Measurements from ENCODE around the gene INTS1.

INTS1 gene

DNA sequence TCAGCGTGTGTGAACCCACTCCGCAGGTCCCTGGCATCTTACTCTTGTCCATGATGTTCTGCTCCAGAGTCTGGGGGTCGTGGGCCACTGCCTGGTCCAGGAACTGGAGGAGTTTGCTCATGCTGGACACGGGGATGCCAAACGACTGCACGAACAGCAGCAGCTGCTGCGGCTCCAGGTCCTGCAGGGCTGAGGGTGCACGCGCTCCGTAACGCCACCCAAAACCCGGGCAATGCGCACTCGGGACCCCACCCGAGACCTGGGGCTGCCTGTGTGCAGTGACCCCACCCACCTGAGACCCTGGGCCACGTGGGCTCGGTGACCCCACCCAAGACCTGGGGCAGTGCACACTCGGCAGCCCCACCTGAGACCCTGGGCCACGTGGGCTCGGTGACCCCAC is 22.9 kb downstream of the INTS1 start:
- no peak for TF ChIP-seq JUND (IDR thresholded peaks at IDR 0.05; ENCODE audit: low read depth)
- in situ Hi-C loops (cut with HindIII; ENCODE audit: low pct_unique_long_range_greater_than_20kb, low sequenced_read_pairs), result no loop called here
- no peak for DNase-seq (ENCODE audit: low read depth in 1 of 2, low spot score in 1 of 2)

DNA sequence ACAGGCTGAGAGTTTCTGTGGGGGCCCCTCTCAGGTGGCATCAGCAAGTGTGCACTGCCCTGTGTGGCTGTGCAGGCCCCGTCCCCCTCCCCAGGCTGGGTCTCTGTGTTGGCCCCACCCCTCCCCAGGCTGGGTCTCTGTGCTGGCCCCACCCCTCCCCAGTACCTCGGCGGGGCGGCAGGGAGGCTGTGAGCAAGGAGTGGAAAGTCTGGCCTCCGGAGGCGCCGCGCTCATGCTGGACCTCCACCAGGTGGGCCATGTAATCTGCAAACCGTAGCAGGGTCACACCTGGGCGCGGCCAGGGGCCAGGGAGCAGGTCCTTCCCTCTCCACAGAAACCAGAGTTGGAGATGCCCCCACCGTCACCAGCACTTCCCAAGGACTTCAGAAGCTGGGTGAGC is 23.5 kb downstream of the INTS1 start:
- TF ChIP-seq JUND (IDR thresholded peaks at IDR 0.05; ENCODE audit: low read depth), result no peak
- no peak for DNase-seq (ENCODE audit: low read depth in 1 of 2, low spot score in 1 of 2)
- in situ Hi-C loops (cut with HindIII; ENCODE audit: low pct_unique_long_range_greater_than_20kb, low sequenced_read_pairs), result no loop called here

DNA sequence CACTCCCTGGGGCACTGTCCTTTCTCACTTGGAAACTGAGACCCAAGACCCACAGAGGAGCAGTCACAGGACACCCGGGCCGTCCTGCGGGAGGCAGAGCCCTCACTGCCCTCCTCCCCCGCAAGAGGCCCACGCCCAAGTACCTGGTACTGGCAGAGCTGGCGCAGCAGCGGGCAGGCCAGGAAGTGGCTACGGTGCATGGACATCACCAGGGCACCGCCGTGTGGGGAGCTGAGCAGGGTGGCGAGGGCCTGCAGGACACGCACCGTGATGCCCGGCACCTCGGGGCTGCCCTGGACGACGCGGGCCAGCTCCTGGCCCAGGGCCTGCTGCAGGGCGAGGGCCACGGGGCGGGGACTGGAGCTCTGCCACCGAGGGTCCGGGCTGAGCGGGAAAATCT is 24.9 kb downstream of the INTS1 start:
- in situ Hi-C loops (cut with HindIII; ENCODE audit: low pct_unique_long_range_greater_than_20kb, low sequenced_read_pairs), result no loop called here
- no peak for DNase-seq (ENCODE audit: low read depth in 1 of 2, low spot score in 1 of 2)
- no peak for TF ChIP-seq JUND (IDR thresholded peaks at IDR 0.05; ENCODE audit: low read depth)

DNA sequence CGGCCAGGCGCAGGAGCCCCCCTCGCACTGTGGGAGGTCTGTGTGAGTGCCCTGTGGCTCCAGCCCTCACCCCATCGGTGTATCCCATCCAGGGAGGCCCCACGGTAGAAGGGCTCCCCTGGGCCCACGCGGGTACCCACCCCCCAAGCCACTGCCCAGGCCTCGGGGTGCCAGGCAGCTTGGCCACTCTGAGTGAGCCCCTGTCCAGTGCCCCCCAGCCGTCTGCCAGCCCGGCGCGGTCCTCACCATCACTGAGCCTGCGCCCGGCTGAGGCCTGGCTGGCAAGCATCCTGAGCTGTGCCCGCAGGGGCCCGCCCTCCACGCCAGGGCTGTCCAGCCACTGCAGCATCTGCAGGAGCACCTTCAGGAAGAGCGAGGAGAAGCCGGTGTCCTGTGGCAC is 25.7 kb downstream of the INTS1 start:
- in situ Hi-C loops (cut with HindIII; ENCODE audit: low pct_unique_long_range_greater_than_20kb, low sequenced_read_pairs), result no loop called here
- no peak for TF ChIP-seq JUND (IDR thresholded peaks at IDR 0.05; ENCODE audit: low read depth)
- no peak for DNase-seq (ENCODE audit: low read depth in 1 of 2, low spot score in 1 of 2)

DNA sequence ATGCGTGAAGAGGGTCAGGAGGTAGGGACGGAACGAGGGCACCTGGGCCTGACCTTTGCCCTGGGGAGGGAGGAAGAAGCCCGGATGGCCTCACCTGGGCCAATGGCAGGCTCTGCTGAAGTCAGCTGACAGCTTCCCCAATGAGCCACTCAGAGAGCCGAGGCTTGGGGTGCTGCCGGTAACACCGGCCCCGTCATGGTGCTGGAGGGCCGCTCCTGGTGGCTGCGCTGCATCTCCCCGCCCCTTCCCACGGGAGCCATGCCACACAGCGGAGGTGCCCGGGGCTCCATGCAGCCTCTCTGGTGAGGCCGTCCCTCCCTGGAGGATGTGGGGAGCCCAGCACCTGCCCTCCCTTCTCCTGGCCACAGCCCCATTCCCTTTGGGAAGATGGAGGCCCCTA is 27.3 kb downstream of the INTS1 start:
- no peak for TF ChIP-seq JUND (IDR thresholded peaks at IDR 0.05; ENCODE audit: low read depth)
- in situ Hi-C loops (cut with HindIII; ENCODE audit: low pct_unique_long_range_greater_than_20kb, low sequenced_read_pairs), result no loop called here
- DNase-seq (ENCODE audit: low read depth in 1 of 2, low spot score in 1 of 2), result no peak

DNA sequence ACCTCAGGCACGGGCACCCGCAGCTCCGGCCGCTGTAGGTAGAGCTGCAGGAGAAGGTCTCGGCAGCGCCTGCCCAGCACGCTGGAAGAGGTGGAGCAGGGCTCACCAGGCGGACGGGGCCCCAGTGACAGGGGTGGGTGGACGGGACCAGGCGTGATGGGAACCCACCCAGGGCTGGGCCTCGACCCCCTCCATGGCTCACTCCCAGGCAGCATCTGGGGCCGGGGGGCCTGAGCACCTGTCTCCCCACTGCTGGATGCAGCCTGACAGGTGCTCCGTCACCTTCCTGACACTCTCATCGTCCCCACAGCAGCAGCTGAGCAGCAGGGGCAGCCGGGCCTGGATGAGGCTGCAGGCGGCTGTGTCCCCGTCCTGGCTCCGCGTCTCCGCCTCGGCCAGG is 28.2 kb downstream of the INTS1 start:
- no peak for TF ChIP-seq JUND (IDR thresholded peaks at IDR 0.05; ENCODE audit: low read depth)
- in situ Hi-C loops (cut with HindIII; ENCODE audit: low pct_unique_long_range_greater_than_20kb, low sequenced_read_pairs), result no loop called here
- DNase-seq (ENCODE audit: low read depth in 1 of 2, low spot score in 1 of 2), result no peak

DNA sequence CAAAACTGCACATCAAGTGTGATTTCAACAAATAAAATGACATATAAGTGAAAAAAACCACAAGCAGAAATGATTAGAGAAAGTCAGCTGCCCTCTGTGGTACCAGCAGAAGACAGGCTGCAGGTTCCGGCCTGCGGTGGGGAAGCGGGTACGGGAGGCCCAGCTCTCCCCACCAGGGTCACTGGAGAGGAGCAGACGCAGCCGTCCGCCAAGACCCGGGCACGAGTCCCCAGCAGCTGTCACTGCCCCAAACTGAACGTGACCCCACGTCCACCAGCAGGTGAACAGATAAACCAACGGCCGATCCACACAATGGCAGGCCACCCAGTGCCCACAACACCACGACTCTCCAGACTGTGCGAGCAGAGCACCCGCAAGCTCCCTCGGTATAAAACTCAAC is 28.8 kb downstream of the INTS1 start:
- in situ Hi-C loops (cut with HindIII; ENCODE audit: low pct_unique_long_range_greater_than_20kb, low sequenced_read_pairs), result no loop called here
- TF ChIP-seq JUND (IDR thresholded peaks at IDR 0.05; ENCODE audit: low read depth), result no peak

DNA sequence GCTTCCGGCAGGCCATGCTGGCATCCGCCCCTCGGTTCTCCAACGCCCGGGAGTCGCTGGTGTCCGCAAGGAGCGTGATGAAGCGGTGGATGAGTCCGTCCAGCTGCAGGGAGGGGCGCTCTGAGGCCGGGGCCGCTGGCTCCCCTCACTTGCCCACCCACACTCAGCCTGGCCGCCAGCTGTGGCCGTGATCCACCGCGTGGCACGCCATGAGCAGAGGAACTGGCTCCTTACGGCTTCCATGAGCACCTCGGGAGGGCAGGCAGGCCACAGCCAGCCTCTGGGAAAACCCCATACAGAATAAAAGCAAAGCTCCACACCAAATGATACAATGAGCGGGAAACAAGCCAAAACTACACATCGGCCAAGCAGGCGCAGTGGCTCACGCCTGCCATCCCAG is 29.5 kb downstream of the INTS1 start:
- in situ Hi-C loops (cut with HindIII; ENCODE audit: low pct_unique_long_range_greater_than_20kb, low sequenced_read_pairs), result no loop called here
- no peak for TF ChIP-seq JUND (IDR thresholded peaks at IDR 0.05; ENCODE audit: low read depth)
- DNase-seq (ENCODE audit: low read depth in 1 of 2, low spot score in 1 of 2), result no peak

More for the DNA sequence above, 28.8 kb downstream of the INTS1 start:
- DNase-seq (ENCODE audit: low read depth in 1 of 2, low spot score in 1 of 2), result no peak

DNA sequence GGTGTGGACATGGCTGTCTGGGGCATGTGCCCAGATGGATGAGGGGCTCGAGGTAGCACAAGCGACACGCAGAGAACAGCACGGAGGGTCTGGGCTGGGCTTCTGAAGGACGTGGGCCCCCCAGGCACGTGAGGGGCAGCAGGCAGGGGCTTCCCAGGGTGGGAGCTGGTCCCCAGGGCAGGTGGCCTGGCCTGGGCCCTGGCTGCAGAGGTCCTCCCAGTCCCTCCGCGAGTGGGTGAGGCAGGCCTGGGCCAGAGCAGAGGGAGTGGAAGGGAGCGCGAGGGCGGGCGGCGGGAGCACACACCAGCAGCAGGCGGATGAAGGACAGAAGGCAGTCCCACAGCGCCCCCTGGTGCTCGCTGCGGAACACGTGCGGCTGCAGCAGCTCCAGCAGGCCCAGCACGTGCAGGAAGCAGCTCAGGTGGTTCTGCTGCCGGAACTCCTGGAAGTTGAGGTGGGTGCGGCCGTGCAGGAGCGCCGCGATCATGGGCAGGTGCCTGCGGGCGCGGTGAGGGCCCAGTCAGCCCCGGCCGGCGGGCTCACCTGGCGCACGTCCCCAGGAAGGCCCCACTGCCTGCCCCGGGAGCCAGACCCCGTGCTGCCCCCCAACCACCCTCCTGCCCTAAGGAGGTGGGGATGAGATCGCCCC is 30.2 kb downstream of the INTS1 start:
- in situ Hi-C loops (cut with HindIII; ENCODE audit: low pct_unique_long_range_greater_than_20kb, low sequenced_read_pairs), result no loop called here
- peak; percentile 94 to 99 for DNase-seq (ENCODE audit: low read depth in 1 of 2, low spot score in 1 of 2)
- no peak for TF ChIP-seq JUND (IDR thresholded peaks at IDR 0.05; ENCODE audit: low read depth)

DNA sequence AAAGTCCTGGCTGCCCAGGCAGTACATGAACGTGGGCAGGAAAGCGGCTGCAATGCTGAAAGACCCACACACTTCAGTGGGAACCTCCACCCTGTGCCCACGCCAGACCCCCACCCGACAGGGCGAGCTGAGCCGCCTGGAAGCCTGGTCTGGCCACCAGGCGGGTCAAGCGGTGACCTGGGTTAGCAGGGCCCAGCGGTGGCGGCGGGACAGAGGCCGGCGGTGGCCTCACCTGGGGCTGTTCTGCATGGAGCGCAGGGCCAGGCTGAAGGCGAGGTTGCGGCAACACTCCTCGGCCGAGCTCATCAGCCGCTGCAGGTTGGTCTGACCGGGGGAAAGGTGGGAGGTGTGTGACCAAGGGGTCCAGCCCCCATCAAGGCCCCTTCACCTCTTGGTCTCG is 33.3 kb downstream of the INTS1 start:
- TF ChIP-seq JUND (IDR thresholded peaks at IDR 0.05; ENCODE audit: low read depth), result no peak
- in situ Hi-C loops (cut with HindIII; ENCODE audit: low pct_unique_long_range_greater_than_20kb, low sequenced_read_pairs), result no loop called here
- no peak for DNase-seq (ENCODE audit: low read depth in 1 of 2, low spot score in 1 of 2)

DNA sequence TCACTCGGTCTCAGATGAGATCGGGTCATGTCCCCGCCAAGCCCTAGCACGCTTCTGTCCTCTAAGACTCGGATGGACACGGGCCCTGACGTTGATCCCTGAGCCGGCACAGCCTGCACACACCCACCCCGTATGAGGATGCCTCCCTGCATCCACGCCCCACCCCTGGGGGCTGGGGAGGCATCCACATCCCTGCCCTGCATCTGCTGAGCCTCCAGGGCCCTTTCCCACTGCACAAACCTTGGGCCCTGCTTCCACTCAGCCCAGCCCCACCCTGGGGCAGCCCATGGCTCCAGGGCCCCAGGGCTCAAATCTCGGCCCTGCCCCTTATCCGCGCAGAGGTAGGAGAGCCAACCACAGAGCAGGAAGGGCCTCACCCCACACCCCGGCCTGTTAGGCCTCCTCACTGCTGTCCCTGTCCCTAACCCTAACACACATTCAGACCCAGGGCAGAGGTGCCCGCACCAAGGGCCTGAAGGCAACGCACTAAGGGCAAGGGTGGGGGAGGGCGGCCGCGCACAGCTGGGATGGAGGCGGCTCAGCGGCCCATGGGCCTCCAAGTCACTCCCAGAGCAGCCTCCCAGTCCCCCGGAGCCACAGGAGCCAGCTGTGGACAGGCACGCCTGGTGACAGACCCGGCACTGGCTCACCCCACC is 35.4 kb downstream of the INTS1 start:
- DNase-seq (ENCODE audit: low read depth in 1 of 2, low spot score in 1 of 2), result no peak
- in situ Hi-C loops (cut with HindIII; ENCODE audit: low pct_unique_long_range_greater_than_20kb, low sequenced_read_pairs), result no loop called here
- TF ChIP-seq JUND (IDR thresholded peaks at IDR 0.05; ENCODE audit: low read depth), result no peak

DNA sequence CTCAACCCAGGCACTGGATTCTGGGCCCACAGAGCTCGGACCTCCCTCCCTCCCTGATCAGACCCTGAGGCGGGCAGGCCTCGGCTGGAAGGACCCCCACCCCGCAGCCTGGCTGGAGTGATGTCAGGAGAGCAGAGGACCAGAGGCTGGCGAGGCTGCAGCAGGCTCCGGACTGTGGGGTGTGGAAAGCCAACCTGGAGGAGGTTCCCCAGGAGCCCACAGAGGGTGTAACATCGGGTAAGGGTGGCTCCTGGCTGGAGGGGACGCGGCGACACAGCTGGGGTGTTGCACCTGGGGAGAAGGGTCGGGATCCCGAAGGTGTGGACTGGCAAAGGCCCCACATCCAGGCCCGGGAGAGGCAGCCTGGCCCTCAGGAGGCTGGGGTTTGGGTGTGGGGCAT is 36.0 kb downstream of the INTS1 start:
- TF ChIP-seq JUND (IDR thresholded peaks at IDR 0.05; ENCODE audit: low read depth), result no peak
- in situ Hi-C loops (cut with HindIII; ENCODE audit: low pct_unique_long_range_greater_than_20kb, low sequenced_read_pairs), result no loop called here
- DNase-seq (ENCODE audit: low read depth in 1 of 2, low spot score in 1 of 2), result no peak

DNA sequence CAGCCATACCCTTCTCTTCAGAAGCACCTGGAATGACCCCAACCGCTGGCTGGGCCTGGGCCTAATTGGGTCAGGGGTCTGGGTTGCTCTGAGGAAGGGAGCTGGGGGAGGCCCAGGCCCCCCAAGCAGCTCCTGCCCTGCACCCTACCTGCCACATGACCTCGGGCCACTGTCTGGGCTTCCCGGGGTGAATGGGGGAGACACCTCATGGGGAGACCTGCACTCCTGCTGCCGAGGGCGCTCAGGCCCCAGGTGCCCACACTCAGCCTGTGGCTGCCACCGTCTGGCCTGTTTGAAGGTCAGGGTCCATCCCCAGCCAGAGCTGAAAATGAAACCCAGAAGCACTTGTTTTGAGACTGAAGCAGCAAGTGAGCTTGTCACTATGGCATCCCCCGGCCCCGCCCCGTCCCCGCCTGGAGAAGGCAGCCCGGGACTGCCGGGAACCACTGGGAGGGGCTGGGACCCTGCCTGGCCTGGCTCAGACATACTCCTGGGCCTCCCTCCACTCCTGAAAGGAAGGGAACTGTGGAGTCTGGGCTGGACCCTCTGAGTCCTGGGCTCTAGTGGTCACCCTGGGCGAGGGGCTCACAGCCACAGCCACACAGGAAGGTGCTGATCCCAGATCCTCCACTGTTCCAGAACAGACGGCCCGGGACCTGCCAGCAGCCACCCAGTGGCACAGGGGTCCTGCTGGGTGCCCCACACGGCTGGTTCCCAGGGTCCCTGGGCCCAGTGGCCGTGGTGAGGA is 37.5 kb downstream of the INTS1 start:
- TF ChIP-seq JUND (IDR thresholded peaks at IDR 0.05; ENCODE audit: low read depth), result no peak
- in situ Hi-C loops (cut with HindIII; ENCODE audit: low pct_unique_long_range_greater_than_20kb, low sequenced_read_pairs), result no loop called here
- no peak for DNase-seq (ENCODE audit: low read depth in 1 of 2, low spot score in 1 of 2)
